Hypothalamus (tissue), 51 donors: ENCODE measurements around the gene PSMD8.
A peak's percentile ranks its signal among the peaks of the same experiment; 100 is the strongest.
"Not testable (repeated sequence)": the region's sequence is repeated elsewhere in the genome, so short reads cannot be mapped to it uniquely, and the experiment has no call there.

ENCODE experiments used
- DNase-seq, 51 donors: peaks; one replicate each; lab custom pipeline; 2025; lab: John Stamatoyannopoulos, UW

The PSMD8 gene

DNA sequence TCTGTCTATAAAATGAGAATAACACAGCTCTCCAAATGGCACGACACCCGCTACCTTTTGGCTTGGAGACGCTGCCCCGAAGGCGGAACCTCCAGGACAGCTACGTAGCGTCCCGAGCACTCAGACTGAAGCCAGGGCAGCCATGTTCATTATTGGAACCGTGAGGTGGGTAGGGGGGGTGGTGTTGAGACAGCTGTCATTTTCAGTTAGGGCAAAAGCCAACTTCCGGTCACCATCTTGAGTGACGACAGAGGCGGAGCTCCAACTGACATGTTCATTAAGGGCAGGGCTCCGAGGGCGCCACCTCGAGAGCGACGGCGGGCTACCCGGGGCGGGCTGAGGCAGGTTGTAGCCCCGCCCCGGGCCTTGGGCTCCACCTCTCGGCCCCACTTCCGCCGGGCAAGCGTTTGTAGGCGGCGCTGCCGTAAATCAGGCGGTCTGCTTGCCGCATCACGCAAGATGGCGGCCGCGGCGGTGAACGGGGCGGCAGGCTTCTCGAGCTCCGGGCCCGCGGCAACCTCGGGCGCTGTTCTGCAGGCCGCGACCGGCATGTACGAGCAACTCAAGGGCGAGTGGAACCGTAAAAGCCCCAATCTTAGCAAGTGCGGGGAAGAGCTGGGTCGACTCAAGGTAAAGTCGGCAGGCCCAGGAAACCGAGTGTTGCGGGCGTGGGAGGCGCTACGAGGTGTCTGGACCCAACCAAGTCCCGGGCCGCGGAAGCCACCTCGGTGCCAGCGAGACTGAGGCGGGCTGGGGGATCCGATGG, at the start of gene PSMD8:
Gene PSMD8, plus strand, starts transcription at position 240 of the 766 bp plus-strand sequence. Its CDS starts 31 bp downstream, at position 271.
- DNase-seq, result peak; percentile 72 to 100 (median 99)

DNA sequence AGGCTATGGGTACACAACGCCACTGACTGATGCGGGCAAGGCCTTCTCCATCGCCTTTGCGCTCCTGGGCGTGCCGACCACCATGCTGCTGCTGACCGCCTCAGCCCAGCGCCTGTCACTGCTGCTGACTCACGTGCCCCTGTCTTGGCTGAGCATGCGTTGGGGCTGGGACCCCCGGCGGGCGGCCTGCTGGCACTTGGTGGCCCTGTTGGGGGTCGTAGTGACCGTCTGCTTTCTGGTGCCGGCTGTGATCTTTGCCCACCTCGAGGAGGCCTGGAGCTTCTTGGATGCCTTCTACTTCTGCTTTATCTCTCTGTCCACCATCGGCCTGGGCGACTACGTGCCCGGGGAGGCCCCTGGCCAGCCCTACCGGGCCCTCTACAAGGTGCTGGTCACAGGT, 47.8 kb upstream of the PSMD8 start:
- no peak for DNase-seq

DNA sequence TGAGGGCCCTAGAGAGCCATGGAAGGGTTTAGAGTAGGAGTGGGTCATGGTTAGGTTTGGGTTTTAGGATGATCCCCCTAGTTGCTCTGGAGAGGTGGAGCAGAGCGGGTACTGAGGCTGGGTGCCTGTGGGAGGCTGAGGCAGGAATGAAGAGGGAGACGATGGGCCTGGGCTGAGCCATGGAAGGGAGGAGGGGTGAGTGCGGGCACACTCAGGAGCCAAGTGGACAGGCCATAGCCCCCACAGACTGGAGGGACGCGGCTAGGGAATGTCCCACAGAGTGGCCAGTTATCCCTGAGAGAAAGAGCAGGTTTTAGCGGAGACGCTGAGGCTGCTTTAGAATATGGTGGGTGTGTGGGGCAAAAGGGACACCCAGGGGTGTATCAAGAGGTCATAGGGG, 44.7 kb upstream of the PSMD8 start:
- DNase-seq, result no peak

DNA sequence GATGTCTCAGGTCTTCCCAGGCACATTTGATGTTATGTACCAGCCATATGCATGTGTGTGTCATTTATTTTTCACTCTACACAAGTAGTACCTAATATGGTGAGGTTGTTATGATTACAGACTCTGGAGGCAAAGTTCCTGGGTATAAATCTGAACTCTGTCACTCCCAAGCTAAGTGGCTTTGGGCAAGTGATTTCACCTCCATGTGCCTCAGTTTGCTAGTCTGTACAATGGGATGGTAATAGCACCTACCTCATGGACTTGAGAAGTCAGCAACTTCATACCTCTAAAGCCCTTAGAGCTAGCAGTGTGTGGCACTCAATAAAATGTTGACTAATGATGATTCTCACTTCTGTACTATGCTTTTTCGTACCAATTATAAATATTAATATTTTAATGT, 42.6 kb upstream of the PSMD8 start:
- DNase-seq, result no peak

DNA sequence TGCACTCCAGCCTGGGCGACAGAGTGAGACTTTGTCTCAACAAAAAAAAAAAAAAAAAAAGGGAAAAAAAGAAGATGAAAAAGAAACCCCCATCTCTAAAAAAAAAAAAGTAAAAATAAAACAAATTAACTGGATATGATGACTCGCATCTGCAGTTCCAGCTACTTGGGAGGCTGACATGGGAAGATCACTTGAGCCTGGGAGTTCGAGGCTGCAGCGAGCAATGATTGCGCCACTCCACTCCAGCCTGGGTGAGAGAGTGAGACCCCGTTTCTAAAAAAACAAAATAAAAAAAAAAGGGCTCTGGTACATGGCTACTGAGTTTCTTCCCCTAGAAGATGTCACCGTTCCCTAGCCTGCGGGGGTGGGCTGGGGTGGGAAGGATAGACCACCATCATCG, 41.1 kb upstream of the PSMD8 start:
- DNase-seq, result no peak

DNA sequence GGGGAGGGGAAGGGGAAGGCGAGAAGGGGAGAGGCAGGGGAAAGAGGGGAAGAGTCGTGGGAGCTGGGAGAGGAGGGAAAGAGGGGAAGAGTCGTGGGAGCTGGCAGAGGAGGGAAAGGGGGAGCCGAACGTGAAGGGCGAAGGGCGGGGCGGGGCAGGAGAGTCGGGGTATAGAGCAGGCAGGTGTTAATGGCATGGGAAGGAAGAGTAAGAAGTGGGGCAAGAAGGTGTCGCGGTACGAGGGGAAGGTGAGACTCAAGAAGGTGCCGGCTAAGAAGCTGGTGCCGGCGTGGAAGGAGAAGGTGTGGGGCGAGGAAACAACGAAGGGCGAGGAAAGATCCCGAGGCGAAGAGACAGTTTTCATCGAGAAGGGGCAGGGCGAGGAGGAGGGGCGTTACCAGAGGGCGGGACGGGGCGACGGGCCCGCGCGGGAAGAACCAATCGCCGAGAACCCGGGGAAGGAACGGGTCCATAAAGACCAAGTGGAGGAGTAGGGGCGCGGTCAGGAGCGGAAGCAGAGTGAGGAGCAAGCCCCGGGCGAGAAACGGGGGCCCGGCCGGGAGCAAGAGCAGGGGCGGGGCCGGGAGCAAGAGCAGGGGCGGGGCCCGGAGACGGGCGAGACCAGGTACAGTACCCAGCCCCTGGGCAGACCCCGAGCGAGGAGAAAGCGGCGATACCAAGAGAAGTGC, 38.3 kb upstream of the PSMD8 start:
- peak; percentile 72 to 96 (median 90) for DNase-seq

DNA sequence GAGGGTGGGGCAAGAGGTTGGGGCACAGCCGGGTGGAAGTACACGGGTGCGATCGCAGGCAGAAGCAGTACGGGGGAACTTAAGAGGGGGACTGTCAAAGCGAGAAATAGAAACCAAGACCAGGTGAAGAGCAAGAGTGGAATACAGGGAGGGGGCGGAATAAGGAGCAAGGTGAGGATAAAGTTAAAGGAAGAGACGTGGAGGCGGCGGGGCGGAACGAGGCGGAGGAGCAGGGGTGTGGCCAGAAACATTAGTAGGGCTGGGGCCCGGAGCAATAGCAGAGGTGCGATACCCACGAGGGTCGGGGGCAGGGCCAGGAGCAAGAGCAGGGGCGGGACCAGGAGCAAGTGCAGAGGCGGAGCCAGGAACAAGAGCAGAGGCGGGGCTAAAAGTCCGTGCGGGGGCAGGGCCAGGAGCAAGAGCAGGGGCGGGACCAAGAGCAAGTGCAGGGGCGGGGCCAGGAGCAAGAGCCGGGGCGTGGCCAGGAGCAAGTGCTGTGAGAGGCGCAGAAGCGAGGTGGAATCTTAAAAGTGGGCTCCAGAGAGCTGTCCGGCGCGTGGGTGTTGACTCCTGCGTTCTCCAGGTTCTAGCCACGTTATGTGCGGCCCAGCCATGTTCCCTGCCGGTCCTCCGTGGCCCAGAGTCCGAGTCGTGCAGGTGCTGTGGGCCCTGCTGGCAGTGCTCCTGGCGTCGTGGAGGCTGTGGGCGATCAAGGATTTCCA, 37.6 kb upstream of the PSMD8 start:
- DNase-seq, result peak; percentile 28 to 96 (median 80)

DNA sequence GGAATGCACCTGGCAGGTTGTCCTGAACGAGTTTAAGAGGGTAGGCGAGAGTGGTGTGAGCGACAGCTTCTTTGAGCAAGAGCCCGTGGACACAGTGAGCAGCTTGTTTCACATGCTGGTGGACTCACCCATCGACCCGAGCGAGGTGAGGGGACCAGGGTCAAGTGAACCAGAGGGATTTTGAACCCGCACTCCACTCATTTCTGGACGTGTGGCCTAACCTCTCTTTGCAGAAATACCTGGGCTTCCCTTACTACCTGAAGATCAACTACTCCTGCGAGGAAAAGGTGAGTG, 37.1 kb upstream of the PSMD8 start:
- DNase-seq, result peak in 1 of 51 donors; percentile 21

DNA sequence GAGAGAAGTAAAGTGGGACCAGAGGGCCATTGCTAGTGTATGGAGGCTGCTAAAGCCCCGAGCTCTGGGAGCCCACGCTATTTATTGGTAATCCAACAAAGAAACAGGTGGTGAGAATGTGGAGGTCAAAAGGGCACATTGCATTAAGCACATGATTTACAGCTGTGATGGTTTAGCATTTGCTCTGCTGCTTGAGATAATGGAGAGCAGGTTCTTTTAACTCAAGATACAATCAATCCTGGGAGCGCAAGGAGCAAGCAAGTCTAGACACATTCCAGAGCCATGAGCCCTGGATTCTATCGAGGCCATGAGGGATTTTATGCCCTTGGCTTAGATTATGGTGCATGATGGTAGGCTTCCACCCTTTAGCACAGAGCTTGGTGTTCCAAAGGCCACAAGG, 35.4 kb upstream of the PSMD8 start:
- not testable (repeated sequence) for DNase-seq

DNA sequence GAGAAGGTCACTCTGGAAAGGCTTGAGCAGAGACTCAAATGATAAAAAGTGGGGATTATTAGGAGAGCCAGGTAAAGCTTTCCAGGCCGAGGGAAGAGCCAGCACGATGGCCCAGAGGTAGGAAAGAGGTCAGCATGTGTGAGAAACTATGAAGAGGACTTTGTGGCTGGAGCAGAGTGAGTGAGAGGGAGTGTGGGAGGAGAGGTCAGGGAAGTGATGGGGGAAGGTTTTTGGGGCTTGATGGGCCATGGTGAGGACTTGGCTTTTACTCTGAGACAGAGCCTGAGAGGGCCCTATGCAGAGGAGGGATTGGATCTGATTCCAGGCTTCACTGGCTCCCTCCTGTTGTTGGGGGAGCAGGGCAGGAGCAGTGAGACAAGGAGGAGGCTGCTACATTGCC, 33.4 kb upstream of the PSMD8 start:
- DNase-seq, result no peak

DNA sequence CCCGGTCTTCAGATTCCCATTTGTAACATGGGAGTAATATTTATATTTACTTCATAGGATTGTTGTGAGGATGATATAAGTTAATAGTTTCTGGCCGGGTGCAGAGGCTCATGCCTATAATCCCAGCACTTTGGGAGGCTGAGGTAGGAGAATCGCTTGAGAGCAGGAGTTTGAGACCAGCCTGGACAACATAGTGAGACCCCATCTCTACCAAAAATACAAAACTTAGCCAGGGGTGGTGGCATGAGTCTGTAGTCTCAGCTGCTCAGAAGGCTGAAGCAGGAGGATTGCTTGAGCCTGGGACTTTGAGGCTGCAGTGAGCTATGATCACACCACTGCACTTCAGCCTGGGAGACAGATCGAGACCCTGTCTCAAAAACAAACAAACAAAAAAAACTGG, 27.5 kb upstream of the PSMD8 start:
- no peak for DNase-seq

DNA sequence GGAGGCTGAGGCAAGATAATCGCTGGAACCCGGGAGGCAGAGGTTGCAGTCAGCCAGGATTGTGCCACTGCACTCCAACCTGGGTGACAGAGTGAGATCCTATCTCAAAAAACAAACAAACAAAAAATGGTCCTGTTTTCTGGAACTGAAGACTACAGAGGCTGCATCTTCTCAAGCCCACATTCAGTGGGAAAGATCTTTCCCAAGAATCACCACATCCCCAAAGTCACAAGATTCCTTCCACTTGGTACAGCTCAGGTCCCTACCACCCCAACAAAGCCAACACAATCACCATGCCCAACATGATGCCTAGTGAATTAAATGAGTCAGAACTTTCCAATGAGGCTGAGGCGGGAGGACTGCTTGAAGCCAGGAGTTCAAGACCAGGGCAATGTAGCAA, 23.5 kb upstream of the PSMD8 start:
- no peak for DNase-seq

DNA sequence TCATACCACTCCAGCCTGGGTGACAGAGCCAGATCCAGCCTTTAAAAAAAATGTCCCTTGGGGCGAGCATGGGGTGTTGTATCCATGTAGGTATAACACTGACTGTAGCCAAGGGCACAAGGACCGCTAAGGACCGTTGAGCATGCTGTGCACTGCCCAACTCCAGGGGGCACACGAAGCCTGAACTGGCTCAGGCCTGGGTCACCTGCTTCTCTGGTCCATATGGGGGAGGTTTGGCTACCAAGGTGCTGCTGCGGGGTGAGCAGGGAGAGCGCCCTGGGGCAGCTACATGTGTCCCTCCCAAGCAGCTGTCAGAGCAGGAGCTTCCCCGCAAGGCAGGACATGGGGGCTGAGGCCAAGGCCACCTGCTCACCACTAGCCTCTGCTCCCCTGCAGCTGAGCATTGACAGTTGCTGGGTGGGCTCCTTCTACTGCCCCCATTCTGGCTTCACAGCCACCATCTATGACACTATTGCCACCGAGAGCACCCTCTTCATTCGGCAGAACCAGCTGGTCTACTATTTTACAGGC, 22.4 kb upstream of the PSMD8 start:
- DNase-seq, result no peak

DNA sequence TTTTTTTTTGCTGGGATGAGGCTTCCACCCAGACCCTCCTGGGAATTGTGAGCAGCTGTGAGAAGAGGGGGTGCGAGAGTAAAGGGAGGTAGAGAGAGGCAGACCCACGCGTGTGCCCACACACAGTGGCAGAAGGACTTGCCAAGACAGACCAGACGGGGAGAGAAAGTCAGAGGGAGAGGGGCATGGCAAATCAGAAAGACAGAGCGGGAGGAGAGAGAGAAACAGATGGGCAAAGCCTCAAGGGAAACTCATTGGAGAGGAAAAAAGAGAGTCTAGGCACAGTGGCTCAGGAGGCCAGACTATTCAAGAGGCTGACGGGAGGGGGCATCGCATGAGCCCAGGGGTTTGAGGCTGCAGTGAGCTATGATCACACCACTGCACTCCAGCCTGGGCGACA, 21.8 kb upstream of the PSMD8 start:
- no peak for DNase-seq

DNA sequence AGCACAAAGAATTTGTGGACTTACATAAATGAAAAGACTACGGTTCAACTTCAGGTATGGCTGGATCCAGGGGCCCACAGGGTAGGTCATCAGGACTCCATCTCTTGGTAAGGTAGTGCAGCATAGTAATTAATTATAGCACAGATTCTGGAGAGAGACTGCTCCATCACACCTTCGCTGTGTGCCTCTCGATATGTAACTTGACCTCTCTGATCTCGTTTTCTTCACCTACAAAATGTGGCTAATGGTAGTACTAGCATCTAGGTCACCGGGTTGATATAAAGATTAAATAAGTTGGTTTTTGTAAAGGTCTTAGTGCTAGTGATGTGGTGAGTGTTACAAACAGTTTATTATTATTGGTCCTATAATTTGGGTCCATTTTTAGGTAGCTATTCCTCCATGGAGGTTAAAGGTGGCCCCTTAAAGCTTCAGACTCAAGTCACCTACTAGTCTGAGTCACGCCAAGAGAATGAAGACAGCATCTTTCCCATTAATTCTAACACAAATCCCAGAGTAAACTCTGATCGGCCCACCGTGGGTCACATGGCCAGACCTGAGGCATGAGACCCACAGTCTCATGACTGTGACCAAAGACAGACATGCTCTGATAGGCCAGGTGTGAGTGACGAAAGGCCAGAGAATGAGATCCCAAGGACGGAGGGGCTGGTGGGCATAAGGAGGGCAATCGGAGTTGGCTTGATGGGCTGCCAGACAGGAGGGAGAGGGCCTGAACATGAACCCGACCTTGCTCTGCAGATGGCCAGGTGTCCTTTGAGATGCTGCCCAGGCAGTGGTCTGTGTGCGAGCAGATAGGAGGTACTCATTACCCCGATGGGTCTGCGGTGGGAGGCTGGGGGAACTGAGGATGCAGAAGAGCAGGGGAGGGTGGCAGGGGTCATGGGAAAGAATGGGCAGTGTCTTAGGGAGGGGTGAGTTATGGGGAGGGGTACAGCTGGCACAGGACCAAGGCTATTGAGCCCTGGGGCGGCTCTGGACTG, 18.3 kb upstream of the PSMD8 start:
- DNase-seq, result no peak

DNA sequence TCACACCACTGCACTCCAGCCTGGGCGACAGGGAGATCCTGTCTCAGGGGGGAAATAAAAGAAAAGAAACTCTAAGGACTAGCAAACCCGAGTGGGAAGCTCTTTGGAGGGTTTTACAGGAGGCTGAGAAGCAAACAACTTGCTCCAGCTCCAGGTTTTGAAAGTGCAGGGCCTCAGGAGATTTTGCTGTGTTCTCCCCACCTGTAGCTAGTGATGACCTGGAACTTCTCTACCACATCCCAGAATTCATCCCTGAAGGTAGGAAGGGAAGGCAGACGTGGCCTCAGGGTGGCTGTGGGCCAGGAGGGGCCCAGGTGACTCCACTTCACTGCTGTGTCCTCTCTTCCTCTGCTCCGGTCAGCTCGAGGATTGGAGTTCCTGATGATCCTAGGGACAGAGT, 16.3 kb upstream of the PSMD8 start:
- DNase-seq, result no peak

DNA sequence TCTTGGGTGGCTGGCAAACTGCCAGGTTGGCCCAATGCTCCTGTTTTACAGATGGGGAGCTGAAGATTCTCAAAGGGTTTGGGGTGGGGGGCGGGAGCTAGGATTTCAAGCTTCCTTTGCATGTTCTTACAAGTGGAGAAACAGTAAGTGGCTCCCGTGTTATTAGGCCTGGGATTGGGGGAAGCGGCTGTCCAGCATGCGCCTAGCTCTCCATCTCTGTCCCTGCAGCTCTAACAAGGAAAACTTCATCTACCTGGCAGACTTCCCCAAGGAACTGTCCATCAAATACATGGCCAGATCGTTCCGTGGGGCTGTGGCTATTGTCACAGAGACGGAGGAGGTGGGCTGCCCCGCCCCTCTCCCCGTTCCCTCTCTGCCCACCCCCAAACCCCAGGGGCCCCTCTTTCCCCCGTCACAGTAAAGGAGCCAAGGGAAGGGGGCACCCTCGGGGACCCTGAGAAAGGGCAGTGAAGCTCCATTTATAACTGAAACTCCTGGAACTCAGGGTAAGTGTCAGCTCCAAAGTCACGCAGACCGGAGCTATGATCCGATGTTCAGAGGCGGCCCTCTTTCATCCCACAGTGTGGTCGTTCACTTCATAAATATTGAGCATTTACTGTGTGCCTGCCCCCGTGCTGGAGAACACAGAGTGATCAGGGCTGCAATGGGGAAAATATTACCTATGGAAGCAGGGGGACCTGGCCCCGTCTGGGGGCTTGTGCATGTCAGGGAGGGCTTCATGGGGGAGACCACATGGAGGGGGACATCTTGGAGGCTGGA, 14.9 kb upstream of the PSMD8 start:
- DNase-seq, result no peak

DNA sequence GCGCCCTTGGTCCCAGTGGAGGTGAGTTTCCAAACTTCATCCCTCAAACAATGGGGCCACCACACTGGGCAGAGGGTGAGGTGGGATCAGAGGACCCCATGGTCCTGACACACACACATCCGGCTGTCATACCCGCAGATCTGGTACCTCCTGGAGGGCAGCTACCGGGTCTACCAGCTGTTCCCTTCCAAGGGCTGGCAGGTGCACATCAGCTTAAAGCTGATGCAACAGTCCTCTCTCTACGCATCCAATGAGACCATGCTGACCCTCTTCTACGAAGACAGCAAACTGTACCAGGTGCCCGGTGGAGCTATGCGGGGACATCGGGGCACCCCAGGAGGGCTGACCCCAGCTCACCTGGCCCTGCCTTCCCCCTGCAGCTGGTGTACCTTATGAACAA, 14.0 kb upstream of the PSMD8 start:
- no peak for DNase-seq

DNA sequence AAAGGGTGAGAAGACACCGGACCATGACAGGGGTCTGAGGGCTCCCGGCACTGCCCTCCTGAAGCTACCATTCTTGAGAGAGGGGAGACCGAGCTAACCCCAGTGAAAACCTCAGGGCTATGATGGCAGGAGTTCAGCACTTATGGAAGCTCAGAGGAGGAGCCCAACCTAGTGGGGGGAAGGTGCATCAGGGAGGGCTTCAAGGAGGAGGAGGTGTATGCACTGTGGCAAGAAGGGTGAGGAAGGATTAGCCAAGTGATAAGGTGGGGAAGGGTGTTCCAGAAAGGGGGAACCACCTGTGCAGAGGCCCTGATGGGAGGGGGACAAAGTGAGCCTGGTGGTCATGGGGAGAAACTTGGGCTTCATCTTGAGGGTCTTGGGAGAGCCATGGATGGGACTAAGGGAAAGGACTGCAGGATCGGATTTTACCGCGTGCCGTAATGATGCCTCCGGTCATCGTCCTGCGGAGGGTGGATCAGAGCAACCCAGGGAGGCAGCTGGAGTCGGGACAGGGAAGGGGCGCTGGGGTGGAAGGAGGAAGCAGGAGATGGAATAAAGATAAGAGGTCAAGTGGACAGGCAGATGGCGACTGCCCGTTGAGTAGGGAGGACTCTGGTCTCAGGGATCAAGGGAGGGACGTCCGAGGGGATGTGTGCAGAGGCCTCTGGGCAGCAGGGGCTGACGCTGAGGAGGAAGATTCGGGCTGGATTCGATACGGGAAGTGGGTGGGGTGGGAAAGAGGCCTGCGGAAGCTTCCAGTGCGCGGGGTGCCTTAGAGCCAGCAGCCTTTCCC, 13.3 kb upstream of the PSMD8 start:
- no peak for DNase-seq
